Measurements from ENCODE around the gene LEAP2. TPM values are rescaled to one million over a fixed set of nuclear protein-coding genes. Genes with fewer than 3 reads are reported as not detected.

Gene LEAP2
- total RNA-seq, 1 experiment from 2014 or later: 2.3 TPM

- Mint-ChIP-seq H3K4me3 (ENCODE audit: low read depth, unreplicated experiment) (peak within 1 kb of the TSS; percentile 95), H3K4me1 (ENCODE audit: low read depth, unreplicated experiment) (peaks cover 19% of the 10 kb centered on the region), H3K36me3 (ENCODE audit: insufficient read depth, unreplicated experiment) (peaks cover 35% of the 10 kb centered on the region), H3K9me3 (ENCODE audit: low read depth, unreplicated experiment) (no peaks in the 10 kb centered on the region), H3K27ac (ENCODE audit: unreplicated experiment) (peak within 1 kb of the TSS; percentile 79), H3K27me3 (ENCODE audit: unreplicated experiment) (no peaks in the 10 kb centered on the region)
- CTCF ChIA-PET: interaction anchor here (1.1 to 3.2 kb wide), 2 partner anchors 33 to 53 kb away, joined by 4 to 23 read pairs; no protein-coding TSS in a partner anchor
- TF ChIP-seq, protein P1, sequence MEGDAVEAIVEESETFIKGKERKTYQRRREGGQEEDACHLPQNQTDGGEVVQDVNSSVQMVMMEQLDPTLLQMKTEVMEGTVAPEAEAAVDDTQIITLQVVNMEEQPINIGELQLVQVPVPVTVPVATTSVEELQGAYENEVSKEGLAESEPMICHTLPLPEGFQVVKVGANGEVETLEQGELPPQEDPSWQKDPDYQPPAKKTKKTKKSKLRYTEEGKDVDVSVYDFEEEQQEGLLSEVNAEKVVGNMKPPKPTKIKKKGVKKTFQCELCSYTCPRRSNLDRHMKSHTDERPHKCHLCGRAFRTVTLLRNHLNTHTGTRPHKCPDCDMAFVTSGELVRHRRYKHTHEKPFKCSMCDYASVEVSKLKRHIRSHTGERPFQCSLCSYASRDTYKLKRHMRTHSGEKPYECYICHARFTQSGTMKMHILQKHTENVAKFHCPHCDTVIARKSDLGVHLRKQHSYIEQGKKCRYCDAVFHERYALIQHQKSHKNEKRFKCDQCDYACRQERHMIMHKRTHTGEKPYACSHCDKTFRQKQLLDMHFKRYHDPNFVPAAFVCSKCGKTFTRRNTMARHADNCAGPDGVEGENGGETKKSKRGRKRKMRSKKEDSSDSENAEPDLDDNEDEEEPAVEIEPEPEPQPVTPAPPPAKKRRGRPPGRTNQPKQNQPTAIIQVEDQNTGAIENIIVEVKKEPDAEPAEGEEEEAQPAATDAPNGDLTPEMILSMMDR (IDR thresholded peaks at IDR 0.05; ENCODE audit: unreplicated experiment): no peak
- peak; percentile 83 for DNase-seq
- no TSS peak for BruUV-seq (replicated peaks)
- intact Hi-C loops (cut with micrococcal nuclease; ENCODE audit: unreplicated experiment): no loop called here
Measured at GRCh38 chr5:132830436-132831094, 42.9 kb upstream of the LEAP2 start, which contains the start of gene SHROOM1. Gene SHROOM1 (minus strand): TSS chr5:132830647. CDS start chr5:132826140, 4,507 bp downstream.

DNA sequence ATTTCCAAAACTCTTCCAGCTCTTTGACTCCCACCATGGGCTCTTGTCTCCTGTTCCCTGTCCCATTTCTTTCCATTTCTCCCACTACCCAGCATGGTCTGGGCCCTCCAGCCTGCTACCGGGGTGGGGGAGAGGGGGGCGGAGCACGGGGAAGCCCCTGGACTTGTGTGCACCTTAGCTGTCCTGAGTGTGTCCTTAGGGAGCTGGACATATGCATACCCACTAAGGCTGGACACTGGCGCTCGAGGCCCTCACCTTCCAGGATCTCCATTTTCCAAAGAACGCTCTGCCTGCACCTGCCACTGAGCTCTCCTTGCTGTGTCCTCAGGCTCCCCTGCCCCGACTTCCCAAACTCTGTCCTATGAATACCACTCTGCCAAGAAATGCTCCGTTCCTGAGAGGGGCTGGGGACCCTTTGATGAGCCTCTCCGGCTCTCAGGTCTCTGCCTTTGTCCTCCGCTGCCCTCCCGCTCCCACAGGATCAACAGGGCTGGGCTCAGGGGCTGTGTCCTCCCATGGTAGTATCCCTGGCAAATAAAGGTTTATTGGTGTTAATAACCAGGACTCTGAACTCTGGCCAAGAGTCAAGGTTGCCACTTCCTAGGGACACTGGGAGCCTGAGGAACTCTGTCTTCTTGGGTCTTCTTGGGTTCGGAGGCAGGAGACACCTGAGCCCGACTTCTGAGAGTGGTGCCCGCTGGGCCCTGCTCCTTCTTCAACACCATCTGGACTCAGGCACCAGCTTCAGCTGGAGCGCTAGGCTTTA lies 42.2 kb upstream of the LEAP2 start:
- peak overlapping the region; percentile 95 for H3K4me3 Mint-ChIP-seq (ENCODE audit: low read depth, unreplicated experiment)
- TSS peak; percentile 62 for BruUV-seq (replicated peaks)
- peak overlapping the region; percentile 79 for H3K27ac Mint-ChIP-seq (ENCODE audit: unreplicated experiment)
- peaks cover 19% of the 10 kb centered on the region for H3K4me1 Mint-ChIP-seq (ENCODE audit: low read depth, unreplicated experiment)
- no peak for DNase-seq
- intact Hi-C loops (cut with micrococcal nuclease; ENCODE audit: unreplicated experiment): no loop called here
- no peaks in the 10 kb centered on the region for H3K9me3 Mint-ChIP-seq (ENCODE audit: low read depth, unreplicated experiment)
- H3K36me3 Mint-ChIP-seq (ENCODE audit: insufficient read depth, unreplicated experiment): peaks cover 35% of the 10 kb centered on the region
- CTCF ChIA-PET: interaction anchor here (1.1 kb wide), 1 partner anchor 32 kb away, joined by 4 read pairs; no protein-coding TSS in a partner anchor
- no peaks in the 10 kb centered on the region for H3K27me3 Mint-ChIP-seq (ENCODE audit: unreplicated experiment)
- TF ChIP-seq, protein P1 (IDR thresholded peaks at IDR 0.05; ENCODE audit: unreplicated experiment): no peak

DNA sequence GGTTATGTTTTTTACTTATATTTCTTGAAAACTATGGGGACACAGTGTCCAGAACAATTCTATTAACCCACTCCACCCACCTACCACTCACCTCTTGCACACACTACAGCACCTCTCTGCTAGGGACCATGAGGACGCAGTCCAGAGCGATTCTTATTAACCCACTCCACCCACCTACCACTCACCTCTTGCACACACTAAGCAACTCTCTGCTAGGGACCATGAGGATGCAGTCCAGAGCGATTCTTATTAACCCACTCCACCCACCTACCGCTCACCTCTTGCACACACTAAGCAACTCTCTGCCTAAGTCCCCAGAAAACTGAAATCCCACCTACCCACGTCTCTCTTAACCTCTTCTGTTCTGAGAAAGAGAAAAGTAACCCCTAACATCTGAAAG lies 40.9 kb upstream of the LEAP2 start:
- BruUV-seq (replicated peaks): no TSS peak

DNA sequence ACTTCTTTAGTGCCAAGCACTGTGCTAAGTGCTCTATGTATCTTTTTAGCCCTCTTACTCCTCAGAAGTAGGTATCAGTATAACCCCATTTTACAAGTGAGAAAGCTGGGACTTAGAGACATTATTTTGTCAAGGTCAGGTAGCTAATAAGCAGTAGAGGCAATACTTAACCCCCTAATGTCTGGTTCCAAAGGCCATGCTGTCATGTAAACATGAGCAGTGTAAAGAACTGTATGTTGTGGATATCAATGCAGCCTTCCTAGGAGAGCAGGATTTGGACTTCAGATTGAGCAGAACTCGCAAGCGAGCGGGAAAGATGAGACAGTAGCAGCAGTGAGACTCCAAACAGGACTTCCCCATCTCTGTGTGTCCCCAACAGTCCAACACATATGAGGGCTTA lies 39.4 kb upstream of the LEAP2 start:
- BruUV-seq (replicated peaks): no TSS peak
- no peak overlapping the region for H3K4me3 Mint-ChIP-seq (ENCODE audit: low read depth, unreplicated experiment)
- peaks cover 26% of the 10 kb centered on the region for H3K36me3 Mint-ChIP-seq (ENCODE audit: insufficient read depth, unreplicated experiment)
- H3K4me1 Mint-ChIP-seq (ENCODE audit: low read depth, unreplicated experiment): peaks cover 30% of the 10 kb centered on the region
- no peak for DNase-seq
- CTCF ChIA-PET: interaction anchor here (1.7 kb wide), 1 partner anchor 11 kb away, joined by 4 read pairs; no protein-coding TSS in a partner anchor
- no peaks in the 10 kb centered on the region for H3K27me3 Mint-ChIP-seq (ENCODE audit: unreplicated experiment)
- TF ChIP-seq, protein P1 (IDR thresholded peaks at IDR 0.05; ENCODE audit: unreplicated experiment): no peak
- no peaks in the 10 kb centered on the region for H3K9me3 Mint-ChIP-seq (ENCODE audit: low read depth, unreplicated experiment)
- no peak overlapping the region for H3K27ac Mint-ChIP-seq (ENCODE audit: unreplicated experiment)
- intact Hi-C loops (cut with micrococcal nuclease; ENCODE audit: unreplicated experiment): no loop called here

More for the DNA sequence above, 40.9 kb upstream of the LEAP2 start:
- Mint-ChIP-seq H3K27me3 (ENCODE audit: unreplicated experiment) (no peaks in the 10 kb centered on the region), H3K4me1 (ENCODE audit: low read depth, unreplicated experiment) (peaks cover 22% of the 10 kb centered on the region), H3K27ac (ENCODE audit: unreplicated experiment) (no peak overlapping the region), H3K9me3 (ENCODE audit: low read depth, unreplicated experiment) (no peaks in the 10 kb centered on the region), H3K36me3 (ENCODE audit: insufficient read depth, unreplicated experiment) (peaks cover 30% of the 10 kb centered on the region), H3K4me3 (ENCODE audit: low read depth, unreplicated experiment) (no peak overlapping the region)
- TF ChIP-seq, protein P1 (IDR thresholded peaks at IDR 0.05; ENCODE audit: unreplicated experiment): no peak
- CTCF ChIA-PET: no interaction called here
- DNase-seq: no peak
- intact Hi-C loops (cut with micrococcal nuclease; ENCODE audit: unreplicated experiment): no loop called here

Data from Calu3 (cell line).